ENCODE measurements around the gene CARM1.

DNA sequence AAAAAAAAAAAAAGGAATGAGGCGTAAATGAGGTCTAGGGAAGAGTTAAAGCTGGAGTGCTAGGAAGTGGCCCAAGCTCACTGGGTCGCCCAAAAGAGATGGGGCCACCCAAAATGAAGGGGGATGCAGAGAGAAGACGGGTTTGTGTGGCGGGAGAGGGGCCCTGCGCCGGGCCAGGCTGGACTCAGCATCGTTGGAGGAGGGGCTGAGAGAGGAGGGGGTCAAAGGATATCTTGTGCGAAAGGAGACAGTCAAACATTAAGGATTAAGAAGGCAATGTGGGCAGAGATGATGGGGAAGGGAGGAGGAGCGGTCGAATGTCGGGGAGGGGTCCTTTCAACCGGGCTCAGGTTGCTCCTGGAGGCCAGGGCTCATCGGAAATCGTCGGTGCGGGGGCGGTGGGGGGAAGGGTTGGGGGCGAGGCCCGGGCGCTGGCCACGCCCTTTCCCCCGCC lies 825 bp upstream of the CARM1 start:
- TF ChIP-seq, protein P1, sequence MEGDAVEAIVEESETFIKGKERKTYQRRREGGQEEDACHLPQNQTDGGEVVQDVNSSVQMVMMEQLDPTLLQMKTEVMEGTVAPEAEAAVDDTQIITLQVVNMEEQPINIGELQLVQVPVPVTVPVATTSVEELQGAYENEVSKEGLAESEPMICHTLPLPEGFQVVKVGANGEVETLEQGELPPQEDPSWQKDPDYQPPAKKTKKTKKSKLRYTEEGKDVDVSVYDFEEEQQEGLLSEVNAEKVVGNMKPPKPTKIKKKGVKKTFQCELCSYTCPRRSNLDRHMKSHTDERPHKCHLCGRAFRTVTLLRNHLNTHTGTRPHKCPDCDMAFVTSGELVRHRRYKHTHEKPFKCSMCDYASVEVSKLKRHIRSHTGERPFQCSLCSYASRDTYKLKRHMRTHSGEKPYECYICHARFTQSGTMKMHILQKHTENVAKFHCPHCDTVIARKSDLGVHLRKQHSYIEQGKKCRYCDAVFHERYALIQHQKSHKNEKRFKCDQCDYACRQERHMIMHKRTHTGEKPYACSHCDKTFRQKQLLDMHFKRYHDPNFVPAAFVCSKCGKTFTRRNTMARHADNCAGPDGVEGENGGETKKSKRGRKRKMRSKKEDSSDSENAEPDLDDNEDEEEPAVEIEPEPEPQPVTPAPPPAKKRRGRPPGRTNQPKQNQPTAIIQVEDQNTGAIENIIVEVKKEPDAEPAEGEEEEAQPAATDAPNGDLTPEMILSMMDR (IDR thresholded peaks at IDR 0.05) = no peak
- TF ChIP-seq POLR2A (IDR thresholded peaks at IDR 0.05) (no peak), EP300 (IDR thresholded peaks at IDR 0.05) (no peak), POLR2AphosphoS5 (IDR thresholded peaks at IDR 0.05) (no peak)

Data from stomach (tissue), 4 donors.